Adrenal gland (tissue), 5 donors: ENCODE results near the gene ANXA9.

ENCODE experiments used
- POLR2A ChIP-seq, 2 donors: fragments of 450-650 bp; IDR thresholded peaks; one replicate each; pipeline ENCODE4 v1.6.1; 2017; ENCODE audit warnings: antibody characterized with exemption in 2 of 2, mild to moderate bottlenecking in 2 of 2, moderate library complexity in 1 of 2
- TF ChIP-seq, protein P1 (sequence below), 6 experiments: fragments of 450-650 bp in 4 of 6; fragments of 200-600 bp in 2 of 6; sonication (generic) in 1 of 6; IDR thresholded peaks; 1 replicate in 5 of 6; 2 replicates in 1 of 6; pipeline versions ENCODE4 v1.5.1 to v1.8.0; 2016 to 2021; ENCODE audit warnings: antibody characterized with exemption in 6 of 6, mild to moderate bottlenecking in 2 of 6, moderate library complexity in 1 of 6
- donor health status: DM: no; HTN: no; CAD: no.

DNA sequence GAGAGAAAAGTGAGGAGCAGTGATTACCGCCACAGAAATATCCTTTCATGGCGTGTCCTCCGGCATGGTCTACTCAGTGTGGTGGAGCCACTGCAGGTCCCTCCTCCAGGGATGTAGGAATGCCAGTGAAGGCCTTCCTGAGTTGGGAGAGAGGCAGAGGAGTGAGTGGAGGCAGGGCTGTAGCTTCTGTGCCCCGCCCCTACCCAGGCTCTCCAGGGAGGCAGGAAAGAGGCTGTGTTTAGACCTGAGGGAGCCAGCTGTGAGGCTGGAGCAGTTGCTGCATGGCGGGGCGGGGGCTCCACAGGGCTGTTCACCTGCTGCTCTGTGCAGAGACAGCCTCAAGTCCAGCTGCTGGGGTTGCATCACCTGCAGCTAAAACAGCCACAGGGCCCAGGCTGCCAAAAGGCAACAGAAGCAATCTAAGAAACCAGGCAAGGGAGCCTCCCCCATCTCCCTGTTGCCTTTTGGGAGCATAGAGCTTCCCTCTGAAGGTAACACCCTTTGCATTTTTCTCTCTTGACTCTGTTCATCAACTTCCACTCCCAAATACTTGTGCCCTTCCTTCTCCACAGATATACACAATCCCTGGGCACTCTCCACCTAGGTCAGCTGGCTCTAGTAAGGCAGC is 801 bp upstream of the ANXA9 start:
- TF ChIP-seq, protein P1, sequence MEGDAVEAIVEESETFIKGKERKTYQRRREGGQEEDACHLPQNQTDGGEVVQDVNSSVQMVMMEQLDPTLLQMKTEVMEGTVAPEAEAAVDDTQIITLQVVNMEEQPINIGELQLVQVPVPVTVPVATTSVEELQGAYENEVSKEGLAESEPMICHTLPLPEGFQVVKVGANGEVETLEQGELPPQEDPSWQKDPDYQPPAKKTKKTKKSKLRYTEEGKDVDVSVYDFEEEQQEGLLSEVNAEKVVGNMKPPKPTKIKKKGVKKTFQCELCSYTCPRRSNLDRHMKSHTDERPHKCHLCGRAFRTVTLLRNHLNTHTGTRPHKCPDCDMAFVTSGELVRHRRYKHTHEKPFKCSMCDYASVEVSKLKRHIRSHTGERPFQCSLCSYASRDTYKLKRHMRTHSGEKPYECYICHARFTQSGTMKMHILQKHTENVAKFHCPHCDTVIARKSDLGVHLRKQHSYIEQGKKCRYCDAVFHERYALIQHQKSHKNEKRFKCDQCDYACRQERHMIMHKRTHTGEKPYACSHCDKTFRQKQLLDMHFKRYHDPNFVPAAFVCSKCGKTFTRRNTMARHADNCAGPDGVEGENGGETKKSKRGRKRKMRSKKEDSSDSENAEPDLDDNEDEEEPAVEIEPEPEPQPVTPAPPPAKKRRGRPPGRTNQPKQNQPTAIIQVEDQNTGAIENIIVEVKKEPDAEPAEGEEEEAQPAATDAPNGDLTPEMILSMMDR (IDR thresholded peaks at IDR 0.05), result no peak
- TF ChIP-seq POLR2A (IDR thresholded peaks at IDR 0.05), result no peak
